ENCODE results near the gene ZNF474. TPM values are rescaled to one million over a fixed set of nuclear protein-coding genes. Genes with fewer than 3 reads are reported as not detected.
A peak's percentile ranks its signal among the peaks of the same experiment; 100 is the strongest.

ZNF474 gene
- total RNA-seq, 1 experiment from 2014 or later = 0.56 TPM

DNA sequence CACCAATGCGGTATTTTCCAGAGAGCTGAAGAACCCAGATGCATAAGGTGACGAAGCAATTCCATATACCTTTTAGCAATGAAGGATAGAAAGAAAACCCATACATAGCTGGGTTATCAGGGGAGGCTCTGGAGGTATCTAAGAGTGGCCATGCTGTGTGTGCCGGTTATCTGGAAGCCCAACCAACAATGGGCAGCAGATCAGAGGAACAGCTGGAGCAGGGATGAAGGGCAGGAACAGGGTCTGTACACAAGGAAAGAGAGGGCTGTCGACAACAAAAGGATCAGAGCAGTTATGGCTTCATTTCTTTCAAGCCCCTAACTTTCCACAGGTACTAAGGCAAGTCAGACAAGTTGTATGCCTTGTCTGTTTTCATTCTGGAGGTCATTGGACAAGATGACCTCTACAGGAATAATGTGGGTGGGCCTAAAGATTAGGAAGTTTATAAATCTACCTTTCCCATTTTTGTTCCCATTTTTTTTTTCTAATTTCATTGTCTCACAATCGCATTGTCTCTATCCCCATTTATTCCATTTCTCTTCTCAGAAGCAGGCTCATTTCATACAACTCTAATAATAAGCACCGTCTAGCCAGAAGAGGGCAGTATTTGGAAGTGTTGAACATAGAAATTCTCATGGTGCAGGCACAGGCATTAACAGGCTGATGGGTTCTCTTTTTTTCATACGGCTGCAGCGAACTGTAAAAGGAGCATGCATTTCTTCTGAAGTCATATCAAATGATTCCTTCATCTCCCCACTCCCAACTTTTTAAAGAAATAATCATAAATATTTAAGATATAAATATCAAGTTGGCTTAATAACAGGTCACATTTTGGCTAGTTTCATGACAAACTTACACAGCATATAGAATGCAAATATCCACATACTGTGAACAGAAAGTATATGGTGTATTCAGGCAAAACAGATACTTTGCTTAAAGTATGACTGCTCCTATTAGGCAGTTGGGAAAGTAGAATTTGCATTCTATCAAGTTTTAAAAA, 63.5 kb downstream of the ZNF474 start:
- no TSS peak for BruUV-seq (replicated peaks)
- intact Hi-C loops (cut with micrococcal nuclease) = loop anchor here (1.0 to 10.0 kb wide), 3 partner anchors 100 to 1178 kb away; no protein-coding TSS in a partner anchor
- Mint-ChIP-seq H3K27ac (ENCODE audit: low read depth, unreplicated experiment) (no peak overlapping the region), H3K9me3 (ENCODE audit: unreplicated experiment) (no peaks in the 10 kb centered on the region), H3K36me3 (ENCODE audit: insufficient read depth, unreplicated experiment) (no peaks in the 10 kb centered on the region), H3K4me1 (ENCODE audit: insufficient read depth, unreplicated experiment) (peaks cover 5% of the 10 kb centered on the region), H3K4me3 (ENCODE audit: unreplicated experiment) (no peak overlapping the region), H3K27me3 (ENCODE audit: insufficient read depth, unreplicated experiment) (no peaks in the 10 kb centered on the region)
- CTCF ChIA-PET = interaction anchor here (0.6 to 14.1 kb wide), 41 partner anchors 8 to 1184 kb away, joined by 3 to 402 read pairs (median 4); no protein-coding TSS in a partner anchor
- POLR2A ChIA-PET = interaction anchor here (0.6 to 1.0 kb wide), 2 partner anchors 10 to 41 kb away, joined by 3 read pairs; no protein-coding TSS in a partner anchor
- TF ChIP-seq, protein P1, sequence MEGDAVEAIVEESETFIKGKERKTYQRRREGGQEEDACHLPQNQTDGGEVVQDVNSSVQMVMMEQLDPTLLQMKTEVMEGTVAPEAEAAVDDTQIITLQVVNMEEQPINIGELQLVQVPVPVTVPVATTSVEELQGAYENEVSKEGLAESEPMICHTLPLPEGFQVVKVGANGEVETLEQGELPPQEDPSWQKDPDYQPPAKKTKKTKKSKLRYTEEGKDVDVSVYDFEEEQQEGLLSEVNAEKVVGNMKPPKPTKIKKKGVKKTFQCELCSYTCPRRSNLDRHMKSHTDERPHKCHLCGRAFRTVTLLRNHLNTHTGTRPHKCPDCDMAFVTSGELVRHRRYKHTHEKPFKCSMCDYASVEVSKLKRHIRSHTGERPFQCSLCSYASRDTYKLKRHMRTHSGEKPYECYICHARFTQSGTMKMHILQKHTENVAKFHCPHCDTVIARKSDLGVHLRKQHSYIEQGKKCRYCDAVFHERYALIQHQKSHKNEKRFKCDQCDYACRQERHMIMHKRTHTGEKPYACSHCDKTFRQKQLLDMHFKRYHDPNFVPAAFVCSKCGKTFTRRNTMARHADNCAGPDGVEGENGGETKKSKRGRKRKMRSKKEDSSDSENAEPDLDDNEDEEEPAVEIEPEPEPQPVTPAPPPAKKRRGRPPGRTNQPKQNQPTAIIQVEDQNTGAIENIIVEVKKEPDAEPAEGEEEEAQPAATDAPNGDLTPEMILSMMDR (IDR thresholded peaks at IDR 0.05; ENCODE audit: unreplicated experiment) = peak; percentile 77
- DNase-seq (ENCODE audit: unreplicated experiment) = peak; percentile 89

DNA sequence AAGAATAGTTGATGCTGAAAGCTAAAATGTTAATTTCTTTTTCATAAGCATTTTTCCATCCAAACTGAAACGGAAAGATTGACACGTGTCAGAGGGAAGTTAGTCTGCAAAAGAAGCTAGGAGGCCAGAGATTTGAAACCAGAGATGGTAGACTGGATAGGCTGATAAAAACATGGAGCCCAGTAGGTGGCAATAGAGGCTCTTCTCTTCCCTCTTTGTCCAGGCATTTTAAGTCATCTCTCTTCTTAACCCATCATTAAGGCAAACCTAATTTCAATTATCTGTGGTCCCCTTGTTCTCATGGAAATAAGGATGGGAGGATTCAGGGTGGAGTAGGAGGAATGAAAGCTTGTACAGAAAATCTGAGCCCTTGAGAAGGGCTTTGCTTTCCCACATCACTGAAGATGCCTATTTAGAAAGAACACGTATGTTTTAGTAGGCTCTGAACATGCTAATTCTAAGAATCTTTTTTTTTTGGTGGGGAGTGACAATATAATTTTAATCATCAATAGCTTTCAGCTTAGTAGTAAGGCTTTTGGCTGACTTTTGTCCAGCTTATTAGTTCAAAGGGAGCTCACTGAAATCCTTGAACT, 66.6 kb downstream of the ZNF474 start:
- TF ChIP-seq, protein P1 (IDR thresholded peaks at IDR 0.05; ENCODE audit: unreplicated experiment) = peak; percentile 82
- H3K9me3 Mint-ChIP-seq (ENCODE audit: unreplicated experiment) = no peaks in the 10 kb centered on the region
- no TSS peak for BruUV-seq (replicated peaks)
- POLR2A ChIA-PET = interaction anchor here (0.7 to 2.7 kb wide), 12 partner anchors 8 to 231 kb away, joined by 3 to 12 read pairs (median 4); no protein-coding TSS in a partner anchor
- H3K27me3 Mint-ChIP-seq (ENCODE audit: insufficient read depth, unreplicated experiment) = peaks cover 20% of the 10 kb centered on the region
- no peak overlapping the region for H3K4me3 Mint-ChIP-seq (ENCODE audit: unreplicated experiment)
- peaks cover 5% of the 10 kb centered on the region for H3K4me1 Mint-ChIP-seq (ENCODE audit: insufficient read depth, unreplicated experiment)
- peak; percentile 80 for DNase-seq (ENCODE audit: unreplicated experiment)
- CTCF ChIA-PET = interaction anchor here (0.5 to 14.1 kb wide), 92 partner anchors 9 to 1824 kb away, joined by 3 to 402 read pairs (median 5); partner anchors contain the start of gene ZNF474
- H3K27ac Mint-ChIP-seq (ENCODE audit: low read depth, unreplicated experiment) = no peak overlapping the region
- no peaks in the 10 kb centered on the region for H3K36me3 Mint-ChIP-seq (ENCODE audit: insufficient read depth, unreplicated experiment)
- intact Hi-C loops (cut with micrococcal nuclease) = loop anchor here (1.0 to 10.0 kb wide), 5 partner anchors 116 to 1149 kb away; partner anchors contain the start of gene SNCAIP

GRCh38 chr5:122199146-122199545, 69.8 kb downstream of the ZNF474 start:
- ChIA-PET CTCF (interaction anchor here (0.6 to 14.1 kb wide), 6 partner anchors 15 to 495 kb away, joined by 3 to 402 read pairs (median 3); no protein-coding TSS in a partner anchor), POLR2A (interaction anchor here (0.9 to 1.9 kb wide), 3 partner anchors 16 to 216 kb away, joined by 3 to 4 read pairs (median 4); no protein-coding TSS in a partner anchor)
- no peak for DNase-seq (ENCODE audit: unreplicated experiment)
- H3K9me3 Mint-ChIP-seq (ENCODE audit: unreplicated experiment) = no peaks in the 10 kb centered on the region
- TF ChIP-seq, protein P1 (IDR thresholded peaks at IDR 0.05; ENCODE audit: unreplicated experiment) = no peak
- no peaks in the 10 kb centered on the region for H3K4me1 Mint-ChIP-seq (ENCODE audit: insufficient read depth, unreplicated experiment)
- H3K4me3 Mint-ChIP-seq (ENCODE audit: unreplicated experiment) = no peak overlapping the region
- no peak overlapping the region for H3K27ac Mint-ChIP-seq (ENCODE audit: low read depth, unreplicated experiment)
- peaks cover 20% of the 10 kb centered on the region for H3K27me3 Mint-ChIP-seq (ENCODE audit: insufficient read depth, unreplicated experiment)
- no peaks in the 10 kb centered on the region for H3K36me3 Mint-ChIP-seq (ENCODE audit: insufficient read depth, unreplicated experiment)
- no TSS peak for BruUV-seq (replicated peaks)
- intact Hi-C loops (cut with micrococcal nuclease) = loop anchor here (5.0 to 10.0 kb wide), 2 partner anchors 113 to 1146 kb away; partner anchors contain the start of gene SNCAIP
